ENCODE measurements around the gene ATP2B2.

GRCh38 chr3:10394491-10395025 is 110.8 kb downstream of the ATP2B2 start:
- no peak for TF ChIP-seq ZNF274 (IDR thresholded peaks at IDR 0.05; ENCODE audit: low read depth, low read length)
- TF ChIP-seq SUZ12 (IDR thresholded peaks at IDR 0.05; ENCODE audit: extremely low read depth, insufficient read depth, insufficient read length) = no peak
- TF ChIP-seq YY1 (IDR thresholded peaks at IDR 0.05; ENCODE audit: insufficient read depth, insufficient read length) = no peak
